Smooth muscle cell (in vitro differentiated cells): ENCODE measurements around the gene PYGB. TPM values are rescaled to one million over a fixed set of nuclear protein-coding genes. Genes with fewer than 3 reads are reported as not detected.

ENCODE experiments used
- DNase-seq: peaks from one replicate; lab custom pipeline; 2025; ENCODE audit not compliant: unreplicated experiment; lab: John Stamatoyannopoulos, UW
- H2AFZ ChIP-seq: fragments of 200-600 bp; sonication (generic); 2 replicates; pipeline ENCODE4 v1.6.0; 2016; ENCODE audit warnings: antibody characterized with exemption, low read depth, mild to moderate bottlenecking
- H3F3A ChIP-seq: fragments of 200-600 bp; sonication (generic); 2 replicates; pipeline ENCODE4 v1.6.0; 2017; ENCODE audit warnings: antibody characterized with exemption, low read depth
- H3K27ac ChIP-seq: fragments of 200-600 bp; sonication (generic); 2 replicates; pipeline ENCODE4 v1.5.1; 2016; ENCODE audit warnings: low read depth, mild to moderate bottlenecking
- H3K27me3 ChIP-seq: fragments of 200-600 bp; sonication (generic); 2 replicates; pipeline ENCODE4 v1.6.1; 2016; ENCODE audit warnings: low read depth, mild to moderate bottlenecking
- H3K36me3 ChIP-seq: fragments of 200-600 bp; sonication (generic); 2 replicates; pipeline ENCODE4 v1.5.1; 2016; ENCODE audit warnings: low read depth
- H3K4me1 ChIP-seq: fragments of 200-600 bp; sonication (generic); 2 replicates; pipeline ENCODE4 v1.5.1; 2016; ENCODE audit warnings: low read depth
- H3K4me2 ChIP-seq: fragments of 200-600 bp; sonication (generic); 2 replicates; pipeline ENCODE4 v1.6.0; 2016; ENCODE audit warnings: mild to moderate bottlenecking
- H3K4me3 ChIP-seq: fragments of 200-600 bp; sonication (generic); 2 replicates; pipeline ENCODE4 v1.5.1; 2016; ENCODE audit warnings: mild to moderate bottlenecking
- H3K79me2 ChIP-seq: fragments of 200-600 bp; sonication (generic); 2 replicates; pipeline ENCODE4 v1.6.0; 2016; ENCODE audit warnings: low read depth, mild to moderate bottlenecking
- H3K9ac ChIP-seq: fragments of 200-600 bp; sonication (generic); 2 replicates; pipeline ENCODE4 v1.6.0; 2016; ENCODE audit warnings: low read depth
- H3K9me3 ChIP-seq: fragments of 200-600 bp; sonication (generic); replicated peaks from 2 replicates; pipeline ENCODE4 v1.5.1; 2016; ENCODE audit warnings: low read depth
- H4K20me1 ChIP-seq: fragments of 200-600 bp; sonication (generic); 2 replicates; pipeline ENCODE4 v1.6.0; 2016; ENCODE audit warnings: low read depth
- CTCF ChIP-seq: fragments of 200-600 bp; sonication (generic); IDR thresholded peaks from 2 replicates; pipeline ENCODE4 v1.5.1; 2017; ENCODE audit warnings: borderline replicate concordance, mild to moderate bottlenecking, antibody characterized with exemption; ENCODE audit not compliant: insufficient read depth, poor library complexity, severe bottlenecking
- WGBS: methylation state at CpG from one replicate; pipeline ENCODE4 v1.1.7; 2016; ENCODE audit warnings: low lambda C conversion rate; 5-methylcytosine and 5-hydroxymethylcytosine counted together
- polyA plus RNA-seq: library from polyadenylated mRNA; unstranded; fragments of >200 nt; fragmentation: Nextera tagmentation; extraction: Ambion mirVana; gene quantifications from 2 replicates; pipeline ENCODE4 v1.2.1, GENCODE V29; 2016
- total RNA-seq: library from RNA; depleted of rRNA; stranded (reverse); fragments of >200 nt; gene quantifications from 2 replicates; pipeline ENCODE4 v1.2.3, GENCODE V29; 2014

The PYGB gene
- total and polyA plus RNA-seq, 2 experiments from 2014 or later, result 31.8 to 39.4 TPM

GRCh38 chr20:25299806-25300205 is 51.9 kb downstream of the PYGB start:
- H3K36me3 ChIP-seq, result no peaks in the 10 kb centered on the region
- TF ChIP-seq CTCF, result no peak
- no peaks in the 10 kb centered on the region for H3K4me1 ChIP-seq
- no peaks in the 10 kb centered on the region for H3K27me3 ChIP-seq
- no peaks in the 10 kb centered on the region for H3F3A ChIP-seq
- no peak overlapping the region for H3K27ac ChIP-seq
- no peaks in the 10 kb centered on the region for H3K9me3 ChIP-seq
- no peaks in the 10 kb centered on the region for H3K79me2 ChIP-seq
- H3K9ac ChIP-seq, result no peak overlapping the region
- DNase-seq, result no peak
- 79% methylated on average over 9 of the region's 9 CpGs for WGBS
- no peak overlapping the region for H3K4me2 ChIP-seq
- H3K4me3 ChIP-seq, result no peak overlapping the region
- no peak overlapping the region for H2AFZ ChIP-seq
- no peaks in the 10 kb centered on the region for H4K20me1 ChIP-seq

GRCh38 chr20:25300496-25301170 is 52.7 kb downstream of the PYGB start:
- H3K4me1 ChIP-seq, result no peaks in the 10 kb centered on the region
- no peaks in the 10 kb centered on the region for H3K27me3 ChIP-seq
- no peak overlapping the region for H3K4me2 ChIP-seq
- H3K9me3 ChIP-seq, result no peaks in the 10 kb centered on the region
- H3K27ac ChIP-seq, result no peak overlapping the region
- WGBS, result 78% methylated on average over 13 of the region's 13 CpGs
- no peaks in the 10 kb centered on the region for H3F3A ChIP-seq
- no peak overlapping the region for H2AFZ ChIP-seq
- H3K9ac ChIP-seq, result no peak overlapping the region
- H4K20me1 ChIP-seq, result no peaks in the 10 kb centered on the region
- H3K79me2 ChIP-seq, result no peaks in the 10 kb centered on the region
- no peaks in the 10 kb centered on the region for H3K36me3 ChIP-seq
- no peak overlapping the region for H3K4me3 ChIP-seq
- no peak for TF ChIP-seq CTCF
- DNase-seq, result no peak

- Histone ChIP-seq H3K9me3 (no peaks in the 10 kb centered on the region), H3K27ac (no peak overlapping the region), H3K36me3 (no peaks in the 10 kb centered on the region), H3K4me2 (no peak overlapping the region), H4K20me1 (no peaks in the 10 kb centered on the region), H3K27me3 (no peaks in the 10 kb centered on the region), H3K4me1 (no peaks in the 10 kb centered on the region), H3K79me2 (no peaks in the 10 kb centered on the region), H3F3A (no peaks in the 10 kb centered on the region), H2AFZ (no peak overlapping the region), H3K4me3 (no peak overlapping the region), H3K9ac (no peak overlapping the region)
- no peak for DNase-seq
- TF ChIP-seq CTCF, result no peak
- 95% methylated on average over 9 of the region's 9 CpGs for WGBS
Observed at GRCh38 chr20:25301357-25301920, 53.6 kb downstream of the PYGB start.

GRCh38 chr20:25302596-25302995 is 54.7 kb downstream of the PYGB start:
- Histone ChIP-seq H3K4me3 (no peak overlapping the region), H3K36me3 (no peaks in the 10 kb centered on the region), H3K9me3 (no peaks in the 10 kb centered on the region), H3K9ac (no peak overlapping the region), H3K27ac (no peak overlapping the region), H3K4me2 (no peak overlapping the region), H4K20me1 (no peaks in the 10 kb centered on the region), H3K79me2 (no peaks in the 10 kb centered on the region), H3K4me1 (no peaks in the 10 kb centered on the region), H3F3A (no peaks in the 10 kb centered on the region), H2AFZ (no peak overlapping the region), H3K27me3 (no peaks in the 10 kb centered on the region)
- TF ChIP-seq CTCF, result no peak
- 93% methylated on average over 6 of the region's 6 CpGs for WGBS
- DNase-seq, result no peak
